ENCODE data around the gene WWP2.

WWP2 gene

DNA sequence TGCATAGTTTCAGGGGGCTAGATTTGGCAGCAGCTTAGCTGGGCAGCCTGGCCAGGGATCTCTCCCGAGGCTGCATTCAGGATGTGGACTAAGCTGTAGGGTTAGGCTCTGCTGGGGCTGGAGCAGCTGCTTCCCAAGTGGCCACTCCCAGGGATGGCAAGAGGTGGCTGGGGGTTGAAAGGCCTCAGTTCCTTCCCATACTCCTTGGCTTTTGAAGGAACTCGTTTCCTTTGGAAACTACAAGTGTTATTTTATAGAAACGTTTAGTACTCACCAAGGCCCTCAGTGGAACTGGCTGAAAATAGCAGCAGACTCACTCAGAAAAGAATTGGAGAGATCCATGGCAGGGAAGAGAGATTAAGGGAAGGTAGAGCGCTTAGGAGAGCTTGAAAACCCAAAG lies 76.4 kb downstream of the WWP2 start:
- no peak for DNase-seq (ENCODE audit: low read depth)
- no peak overlapping the region for H3K4me3 ChIP-seq (ENCODE audit: control insufficient read depth, low read depth, low read length)
- TF ChIP-seq, protein P1, sequence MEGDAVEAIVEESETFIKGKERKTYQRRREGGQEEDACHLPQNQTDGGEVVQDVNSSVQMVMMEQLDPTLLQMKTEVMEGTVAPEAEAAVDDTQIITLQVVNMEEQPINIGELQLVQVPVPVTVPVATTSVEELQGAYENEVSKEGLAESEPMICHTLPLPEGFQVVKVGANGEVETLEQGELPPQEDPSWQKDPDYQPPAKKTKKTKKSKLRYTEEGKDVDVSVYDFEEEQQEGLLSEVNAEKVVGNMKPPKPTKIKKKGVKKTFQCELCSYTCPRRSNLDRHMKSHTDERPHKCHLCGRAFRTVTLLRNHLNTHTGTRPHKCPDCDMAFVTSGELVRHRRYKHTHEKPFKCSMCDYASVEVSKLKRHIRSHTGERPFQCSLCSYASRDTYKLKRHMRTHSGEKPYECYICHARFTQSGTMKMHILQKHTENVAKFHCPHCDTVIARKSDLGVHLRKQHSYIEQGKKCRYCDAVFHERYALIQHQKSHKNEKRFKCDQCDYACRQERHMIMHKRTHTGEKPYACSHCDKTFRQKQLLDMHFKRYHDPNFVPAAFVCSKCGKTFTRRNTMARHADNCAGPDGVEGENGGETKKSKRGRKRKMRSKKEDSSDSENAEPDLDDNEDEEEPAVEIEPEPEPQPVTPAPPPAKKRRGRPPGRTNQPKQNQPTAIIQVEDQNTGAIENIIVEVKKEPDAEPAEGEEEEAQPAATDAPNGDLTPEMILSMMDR (conservative IDR thresholded peaks at IDR 0.05; ENCODE audit: control insufficient read depth, insufficient read depth, low read depth, low read length) = no peak

DNA sequence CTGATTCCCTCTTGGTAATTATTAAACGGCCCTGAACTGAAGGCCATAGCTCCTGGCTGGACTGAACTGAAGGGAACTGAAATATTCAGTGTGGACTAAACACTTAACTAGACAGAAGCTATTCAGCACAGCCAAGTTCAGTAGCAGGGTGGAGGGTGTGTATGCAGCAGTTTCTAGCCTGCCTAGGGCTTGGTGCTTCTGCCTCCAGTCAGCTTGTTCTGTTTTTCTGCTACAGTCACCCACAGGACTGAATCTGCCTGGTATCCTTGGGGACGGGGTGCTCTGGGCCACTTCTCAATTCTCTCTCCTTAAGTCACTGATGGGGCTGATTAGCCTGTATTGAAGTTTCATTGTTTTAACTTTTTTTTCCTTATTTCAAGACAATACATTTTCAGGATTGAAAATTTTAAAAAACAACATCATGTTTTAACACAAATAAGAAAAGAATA lies 77.1 kb downstream of the WWP2 start:
- TF ChIP-seq, protein P1 (conservative IDR thresholded peaks at IDR 0.05; ENCODE audit: control insufficient read depth, insufficient read depth, low read depth, low read length) = no peak
- no peak for DNase-seq (ENCODE audit: low read depth)
- H3K4me3 ChIP-seq (ENCODE audit: control insufficient read depth, low read depth, low read length) = no peak overlapping the region

DNA sequence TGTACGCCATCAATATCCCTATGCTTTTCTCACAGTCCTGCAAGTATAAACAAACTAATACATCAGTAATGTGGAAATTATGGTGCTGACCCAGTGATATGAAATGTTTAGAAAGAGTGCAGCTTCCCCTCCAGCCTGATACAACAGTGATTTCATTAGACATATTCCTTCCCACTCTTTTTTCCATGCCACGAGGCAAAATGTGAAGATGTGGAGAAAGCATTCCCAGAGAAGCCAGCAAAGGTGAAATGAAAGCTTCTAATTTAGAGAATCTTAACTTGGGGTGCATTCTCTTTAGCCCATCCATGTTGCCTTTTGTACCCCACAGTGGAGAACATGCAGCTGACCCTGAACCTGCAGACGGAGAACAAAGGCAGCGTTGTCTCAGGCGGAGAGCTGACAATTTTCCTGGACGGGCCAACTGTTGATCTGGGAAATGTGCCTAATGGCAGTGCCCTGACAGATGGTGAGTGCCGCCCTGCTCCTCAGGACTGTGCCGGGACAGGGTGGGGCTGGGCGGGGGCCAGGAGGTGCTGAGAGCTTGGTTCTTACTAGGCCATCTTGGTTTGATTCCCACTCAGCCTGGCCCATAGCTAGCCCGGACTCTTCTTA lies 77.8 kb downstream of the WWP2 start:
- no peak for DNase-seq (ENCODE audit: low read depth)
- TF ChIP-seq, protein P1 (conservative IDR thresholded peaks at IDR 0.05; ENCODE audit: control insufficient read depth, insufficient read depth, low read depth, low read length) = no peak
- no peak overlapping the region for H3K4me3 ChIP-seq (ENCODE audit: control insufficient read depth, low read depth, low read length)

DNA sequence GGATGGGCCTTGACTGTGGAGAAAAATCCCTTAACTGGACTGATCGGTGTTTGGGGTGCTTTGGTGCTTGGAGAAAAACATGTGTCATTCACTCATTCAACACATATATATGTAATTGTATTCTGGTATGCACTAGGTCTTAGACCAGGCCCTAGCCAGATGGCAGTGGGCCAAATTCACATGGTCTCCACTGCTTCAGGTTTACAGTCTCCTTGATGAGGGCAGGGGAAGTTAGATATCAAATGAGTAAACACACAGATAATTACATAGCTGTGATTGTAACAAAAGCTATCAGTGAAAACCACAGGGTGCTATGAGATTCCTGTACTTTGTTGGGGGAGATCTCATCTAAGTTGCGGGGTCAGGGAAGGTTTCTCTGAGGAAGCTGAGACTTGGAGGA lies 78.8 kb downstream of the WWP2 start:
- TF ChIP-seq, protein P1 (conservative IDR thresholded peaks at IDR 0.05; ENCODE audit: control insufficient read depth, insufficient read depth, low read depth, low read length) = no peak
- H3K4me3 ChIP-seq (ENCODE audit: control insufficient read depth, low read depth, low read length) = no peak overlapping the region
- no peak for DNase-seq (ENCODE audit: low read depth)

DNA sequence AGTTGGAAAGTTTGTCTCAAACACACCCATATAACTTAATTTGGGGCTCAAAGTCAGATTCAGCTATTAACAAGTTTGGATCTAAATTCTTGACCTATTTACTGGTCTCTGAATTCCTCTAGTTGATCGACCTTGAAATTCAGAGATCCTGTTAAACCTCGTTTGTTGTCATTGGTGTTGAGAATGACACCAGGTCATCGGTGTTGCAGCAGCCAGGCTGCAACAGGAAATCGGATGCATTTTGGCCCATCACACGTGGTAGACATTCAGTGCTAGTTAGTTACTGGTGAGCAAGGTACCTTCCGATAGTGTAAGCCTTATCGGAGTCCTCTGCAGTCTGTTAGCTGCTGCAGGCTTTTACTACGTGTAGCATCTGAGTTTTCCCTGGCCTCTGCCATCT lies 82.3 kb downstream of the WWP2 start:
- H3K4me3 ChIP-seq (ENCODE audit: control insufficient read depth, low read depth, low read length) = no peak overlapping the region
- no peak for DNase-seq (ENCODE audit: low read depth)
- TF ChIP-seq, protein P1 (conservative IDR thresholded peaks at IDR 0.05; ENCODE audit: control insufficient read depth, insufficient read depth, low read depth, low read length) = no peak

DNA sequence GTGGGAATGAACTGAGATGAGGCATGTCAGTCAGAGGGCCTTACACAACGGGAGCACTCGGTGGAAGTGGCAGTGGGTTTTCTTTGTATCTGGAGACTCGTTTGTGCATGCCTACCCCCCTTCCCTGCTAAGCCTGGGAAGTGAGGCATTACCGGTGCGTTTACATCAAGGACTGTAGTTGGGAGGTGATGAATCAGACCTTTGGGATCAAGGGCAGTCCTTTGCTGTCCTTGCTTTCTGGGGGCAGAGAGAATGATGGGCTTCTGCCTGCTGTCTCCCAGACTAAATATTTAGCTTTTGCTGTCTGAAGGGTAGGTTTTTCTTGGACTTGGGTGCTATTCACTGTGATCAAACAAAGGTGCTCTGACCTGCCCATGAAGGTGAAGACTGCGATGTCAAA lies 83.0 kb downstream of the WWP2 start:
- TF ChIP-seq, protein P1 (conservative IDR thresholded peaks at IDR 0.05; ENCODE audit: control insufficient read depth, insufficient read depth, low read depth, low read length) = no peak
- DNase-seq (ENCODE audit: low read depth) = no peak
- H3K4me3 ChIP-seq (ENCODE audit: control insufficient read depth, low read depth, low read length) = no peak overlapping the region

DNA sequence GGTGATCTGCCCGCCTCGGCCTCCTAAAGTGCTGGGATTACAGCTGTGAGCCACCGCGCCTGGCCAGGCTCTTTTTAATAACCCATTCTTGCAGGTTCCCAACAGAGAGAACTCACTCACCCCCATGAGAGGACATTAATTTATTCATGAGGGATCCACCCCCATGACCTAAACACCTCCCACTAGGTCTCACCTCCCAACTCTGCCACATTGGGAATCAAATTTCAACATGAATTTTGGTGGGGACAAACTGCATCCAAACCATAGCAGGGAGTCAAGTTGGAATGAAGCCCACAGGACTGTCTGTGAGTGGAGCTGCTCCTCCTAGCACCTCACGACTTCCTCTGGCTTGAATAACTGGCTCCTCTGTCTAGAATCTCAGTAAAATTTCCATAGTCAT lies 85.5 kb downstream of the WWP2 start:
- no peak overlapping the region for H3K4me3 ChIP-seq (ENCODE audit: control insufficient read depth, low read depth, low read length)
- peak; percentile 25 for DNase-seq (ENCODE audit: low read depth)
- TF ChIP-seq, protein P1 (conservative IDR thresholded peaks at IDR 0.05; ENCODE audit: control insufficient read depth, insufficient read depth, low read depth, low read length) = no peak
